Testis (tissue), 2 donors: ENCODE results near the gene LTBR.

ENCODE experiments used
- POLR2A ChIP-seq: fragments of 450-650 bp; IDR thresholded peaks from one replicate; pipeline ENCODE4 v1.6.1; 2017; ENCODE audit warnings: antibody characterized with exemption, mild to moderate bottlenecking, moderate library complexity
- TF ChIP-seq, protein P1 (sequence below), 3 experiments: fragments of 450-650 bp in 2 of 3; fragments of 200-600 bp in 1 of 3; sonication (generic) in 1 of 3; IDR thresholded peaks; one replicate each; pipeline ENCODE4 v1.5.1; 2016 to 2019; ENCODE audit warnings: antibody characterized with exemption in 3 of 3, mild to moderate bottlenecking in 2 of 3, moderate library complexity in 1 of 3

- TF ChIP-seq, protein P1, sequence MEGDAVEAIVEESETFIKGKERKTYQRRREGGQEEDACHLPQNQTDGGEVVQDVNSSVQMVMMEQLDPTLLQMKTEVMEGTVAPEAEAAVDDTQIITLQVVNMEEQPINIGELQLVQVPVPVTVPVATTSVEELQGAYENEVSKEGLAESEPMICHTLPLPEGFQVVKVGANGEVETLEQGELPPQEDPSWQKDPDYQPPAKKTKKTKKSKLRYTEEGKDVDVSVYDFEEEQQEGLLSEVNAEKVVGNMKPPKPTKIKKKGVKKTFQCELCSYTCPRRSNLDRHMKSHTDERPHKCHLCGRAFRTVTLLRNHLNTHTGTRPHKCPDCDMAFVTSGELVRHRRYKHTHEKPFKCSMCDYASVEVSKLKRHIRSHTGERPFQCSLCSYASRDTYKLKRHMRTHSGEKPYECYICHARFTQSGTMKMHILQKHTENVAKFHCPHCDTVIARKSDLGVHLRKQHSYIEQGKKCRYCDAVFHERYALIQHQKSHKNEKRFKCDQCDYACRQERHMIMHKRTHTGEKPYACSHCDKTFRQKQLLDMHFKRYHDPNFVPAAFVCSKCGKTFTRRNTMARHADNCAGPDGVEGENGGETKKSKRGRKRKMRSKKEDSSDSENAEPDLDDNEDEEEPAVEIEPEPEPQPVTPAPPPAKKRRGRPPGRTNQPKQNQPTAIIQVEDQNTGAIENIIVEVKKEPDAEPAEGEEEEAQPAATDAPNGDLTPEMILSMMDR (IDR thresholded peaks at IDR 0.05), result no peak
- TF ChIP-seq POLR2A, result no peak
These were observed 3.6 kb downstream of the LTBR start for GRCh38 chr12:6387541-6387940.
